ENCODE results near the gene WWP2. TPM values are rescaled to one million over a fixed set of nuclear protein-coding genes. Genes with fewer than 3 reads are reported as not detected.
"Not testable (repeated sequence)": the region's sequence is repeated elsewhere in the genome, so short reads cannot be mapped to it uniquely, and the experiment has no call there.

WWP2 gene
- total RNA-seq, 1 donor from 2014 or later: 21.7 TPM

GRCh38 chr16:69779724-69780123 lies 17.6 kb downstream of the WWP2 start:
- intact Hi-C loops (cut with DNase I): no loop called here
- no peak for ATAC-seq (ENCODE audit: poor library complexity)
- no peak for DNase-seq

GRCh38 chr16:69781118-69781517 lies 19.0 kb downstream of the WWP2 start:
- DNase-seq: no peak
- no peak for ATAC-seq (ENCODE audit: poor library complexity)
- intact Hi-C loops (cut with DNase I): no loop called here

- ATAC-seq (ENCODE audit: poor library complexity) (no peak), DNase-seq (no peak)
- intact Hi-C loops (cut with DNase I): no loop called here
Observed at GRCh38 chr16:69784586-69784985, 22.5 kb downstream of the WWP2 start.

GRCh38 chr16:69787883-69788282 lies 25.8 kb downstream of the WWP2 start:
- ATAC-seq (ENCODE audit: poor library complexity): no peak
- intact Hi-C loops (cut with DNase I): no loop called here
- no peak for DNase-seq

- intact Hi-C loops (cut with DNase I); ATAC-seq (ENCODE audit: poor library complexity); DNase-seq: not testable (repeated sequence)
Observed at GRCh38 chr16:69791391-69791847, 29.3 kb downstream of the WWP2 start.

GRCh38 chr16:69793526-69793925 lies 31.4 kb downstream of the WWP2 start:
- intact Hi-C loops (cut with DNase I): no loop called here
- ATAC-seq (ENCODE audit: poor library complexity) (no peak), DNase-seq (no peak)

GRCh38 chr16:69794486-69794885 lies 32.4 kb downstream of the WWP2 start:
- no peak for DNase-seq
- intact Hi-C loops (cut with DNase I): no loop called here
- no peak for ATAC-seq (ENCODE audit: poor library complexity)

GRCh38 chr16:69796285-69797118 lies 34.4 kb downstream of the WWP2 start:
- intact Hi-C loops (cut with DNase I): loop anchor here (1.0 kb wide), 1 partner anchor 134 kb away; no protein-coding TSS in a partner anchor
- ATAC-seq (ENCODE audit: poor library complexity): peak; percentile 89
- no peak for DNase-seq

GRCh38 chr16:69798466-69798865 lies 36.3 kb downstream of the WWP2 start:
- ATAC-seq (ENCODE audit: poor library complexity) (peak; percentile 49), DNase-seq (no peak)
- intact Hi-C loops (cut with DNase I): no loop called here

- DNase-seq (no peak), ATAC-seq (ENCODE audit: poor library complexity) (no peak)
- intact Hi-C loops (cut with DNase I): loop anchor here (10.0 kb wide), 1 partner anchor 55 kb away; no protein-coding TSS in a partner anchor
Observed at GRCh38 chr16:69799611-69800031, 37.5 kb downstream of the WWP2 start.

- intact Hi-C loops (cut with DNase I): loop anchor here (10.0 kb wide), 1 partner anchor 51 kb away; no protein-coding TSS in a partner anchor
- DNase-seq (no peak), ATAC-seq (ENCODE audit: poor library complexity) (no peak)
Observed at GRCh38 chr16:69804297-69804696, 42.2 kb downstream of the WWP2 start.

GRCh38 chr16:69806776-69807175 lies 44.6 kb downstream of the WWP2 start:
- not testable (repeated sequence) for DNase-seq; ATAC-seq (ENCODE audit: poor library complexity)
- intact Hi-C loops (cut with DNase I): loop anchor here (10.0 kb wide), 1 partner anchor 48 kb away; no protein-coding TSS in a partner anchor

GRCh38 chr16:69812688-69813014 lies 50.5 kb downstream of the WWP2 start:
- ATAC-seq (ENCODE audit: poor library complexity): no peak
- intact Hi-C loops (cut with DNase I): no loop called here
- no peak for DNase-seq

- DNase-seq: no peak
- no peak for ATAC-seq (ENCODE audit: poor library complexity)
- intact Hi-C loops (cut with DNase I): no loop called here
Observed at GRCh38 chr16:69814078-69814477, 51.9 kb downstream of the WWP2 start.

GRCh38 chr16:69814561-69814960 lies 52.4 kb downstream of the WWP2 start:
- intact Hi-C loops (cut with DNase I): no loop called here
- ATAC-seq (ENCODE audit: poor library complexity) (no peak), DNase-seq (no peak)

- ATAC-seq (ENCODE audit: poor library complexity): peak; percentile 79
- DNase-seq; intact Hi-C loops (cut with DNase I): not testable (repeated sequence)
Observed at GRCh38 chr16:69815216-69815883, 53.2 kb downstream of the WWP2 start.

- intact Hi-C loops (cut with DNase I): no loop called here
- DNase-seq (no peak), ATAC-seq (ENCODE audit: poor library complexity) (no peak)
Observed at GRCh38 chr16:69816996-69817395, 54.9 kb downstream of the WWP2 start.

- ATAC-seq (ENCODE audit: poor library complexity): no peak
- intact Hi-C loops (cut with DNase I): no loop called here
- no peak for DNase-seq
Observed at GRCh38 chr16:69818891-69819545, 56.9 kb downstream of the WWP2 start.

GRCh38 chr16:69820926-69821541 lies 58.9 kb downstream of the WWP2 start:
- DNase-seq (no peak), ATAC-seq (ENCODE audit: poor library complexity) (peak; percentile 20)
- intact Hi-C loops (cut with DNase I): no loop called here

All from Right ventricle myocardium superior (tissue), 1 donor.